GM19240 (cell line): ENCODE results near the gene LPGAT1.
"Not testable (repeated sequence)": the region's sequence is repeated elsewhere in the genome, so short reads cannot be mapped to it uniquely, and the experiment has no call there.

Experiments used
- DNase-seq: peaks from one replicate; pipeline ENCODE4 v3.0.0; 2011; ENCODE audit warnings: low spot score; ENCODE audit not compliant: insufficient read length

LPGAT1 gene

DNA sequence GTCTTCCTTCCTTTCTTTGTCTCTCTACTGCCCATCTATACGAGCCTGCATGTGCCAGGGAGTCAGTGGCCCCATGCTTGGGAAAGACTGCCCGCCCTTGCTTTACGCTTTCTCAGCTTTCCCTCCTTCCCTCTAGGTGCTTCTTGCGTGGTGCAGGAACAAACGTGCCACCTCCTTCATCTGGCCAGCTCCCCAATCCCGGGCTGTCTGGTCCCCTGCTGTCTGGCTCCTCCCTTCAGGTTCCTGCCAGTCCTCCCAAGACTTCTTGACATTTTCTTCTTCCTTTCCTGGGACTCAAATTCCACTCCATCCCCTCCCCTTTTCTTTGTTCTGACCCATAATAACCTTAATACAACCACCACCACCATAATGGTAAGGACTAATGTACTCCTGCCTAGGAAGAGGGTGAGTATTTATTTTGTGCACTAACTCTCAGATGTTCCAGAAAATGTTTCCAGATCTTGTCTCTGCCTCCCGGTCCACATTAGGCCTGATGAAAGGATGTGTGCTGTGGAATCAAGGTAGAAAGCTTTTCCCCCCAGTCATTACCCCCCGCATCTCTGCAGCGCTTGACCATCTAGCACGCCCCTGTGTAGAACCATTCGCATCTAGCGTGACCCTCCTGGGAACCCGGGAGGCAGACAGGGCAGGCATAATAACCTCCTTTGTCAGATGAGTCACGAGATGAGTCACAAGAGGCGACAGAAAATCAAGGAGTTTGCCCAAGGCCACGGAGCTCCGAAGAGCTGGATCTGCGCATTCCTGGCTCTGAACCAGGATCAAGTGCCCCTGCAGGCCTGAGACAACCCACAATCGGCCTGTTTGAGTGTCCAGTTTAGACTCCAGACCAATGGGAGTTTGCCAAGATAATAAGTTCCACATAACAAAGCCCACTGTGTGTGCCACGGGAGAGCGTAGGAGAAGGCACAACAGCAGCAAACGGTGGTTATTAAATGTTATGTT is 95.1 kb downstream of the LPGAT1 start:
- no peak for DNase-seq

DNA sequence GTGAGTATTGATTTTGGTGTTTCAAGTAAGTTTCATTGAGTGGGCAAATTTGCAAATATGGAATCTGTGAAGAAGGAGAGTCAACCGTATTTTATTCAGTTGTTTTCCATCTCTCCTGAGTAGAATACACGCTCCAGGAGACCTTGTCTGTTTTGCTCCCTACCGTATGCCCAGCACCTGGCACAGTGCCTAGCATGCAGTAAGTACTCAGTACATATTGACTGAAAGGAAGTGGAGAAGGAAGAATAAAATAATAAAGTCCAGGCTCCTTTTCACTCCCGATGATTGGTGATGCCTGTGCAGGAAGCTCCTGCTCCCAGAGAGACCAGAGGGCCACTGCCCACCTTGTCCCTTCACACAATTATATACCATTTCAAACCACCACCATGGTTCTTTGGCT is 95.8 kb downstream of the LPGAT1 start:
- no peak for DNase-seq

DNA sequence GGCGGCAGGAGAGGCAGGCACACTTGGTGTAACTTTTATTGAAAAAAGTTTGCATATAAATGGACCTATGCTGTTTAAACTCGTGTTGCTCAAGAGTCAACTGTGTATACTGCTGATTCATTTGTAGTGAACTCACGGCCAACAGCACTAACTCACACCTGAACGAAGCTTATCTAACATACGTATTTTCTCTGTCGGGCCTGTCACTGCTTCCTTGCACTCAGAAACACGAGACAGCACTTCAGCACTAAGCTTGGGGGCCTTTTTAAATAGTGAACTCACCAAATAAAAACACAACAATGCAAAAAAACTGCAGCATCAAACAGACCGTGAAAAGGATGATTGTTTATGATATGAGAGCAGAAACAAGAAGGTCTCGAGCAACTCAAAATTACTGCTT is 96.2 kb downstream of the LPGAT1 start:
- no peak for DNase-seq

GRCh38 chr1:211732293-211732980 is 98.1 kb downstream of the LPGAT1 start:
- DNase-seq, result no peak

DNA sequence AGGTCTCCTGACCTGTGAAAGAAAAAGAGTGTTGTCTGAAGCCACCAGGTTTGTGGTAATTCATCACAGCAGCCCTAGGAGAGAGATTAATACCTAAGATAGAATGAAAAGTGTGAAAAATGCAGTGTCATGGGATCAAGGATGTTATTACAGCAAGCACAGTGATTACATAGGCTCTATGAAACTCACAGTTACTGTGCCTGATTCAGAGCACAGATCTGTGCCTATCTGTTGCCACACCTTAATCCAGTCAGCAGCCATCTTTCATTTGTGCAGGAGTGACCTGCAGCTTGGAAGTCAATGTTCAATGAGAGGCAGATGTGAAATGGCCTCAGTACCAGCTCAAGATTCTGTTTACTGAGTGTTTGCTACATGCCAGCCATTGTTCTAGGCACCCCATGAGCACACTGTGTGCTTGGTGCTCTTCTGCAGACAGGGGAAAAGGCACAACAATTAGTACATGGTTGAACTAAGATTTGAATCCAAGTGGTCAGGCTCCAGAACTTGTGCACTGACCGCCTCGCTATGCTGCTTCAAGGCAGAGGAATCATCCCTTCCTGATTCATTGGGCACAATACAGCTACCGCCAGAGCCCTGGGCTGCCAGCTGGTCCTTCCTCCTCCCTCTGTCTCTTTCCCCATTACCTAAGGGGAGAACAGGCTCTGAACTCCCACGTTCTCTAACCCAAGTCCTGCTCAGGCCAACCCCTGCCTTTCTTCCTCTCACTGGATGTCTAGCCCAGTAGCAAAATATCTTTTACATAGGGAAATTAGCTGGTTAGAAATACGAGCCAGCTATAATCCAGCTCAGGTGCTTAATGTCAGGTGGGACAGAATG is 98.9 kb downstream of the LPGAT1 start:
- no peak for DNase-seq

DNA sequence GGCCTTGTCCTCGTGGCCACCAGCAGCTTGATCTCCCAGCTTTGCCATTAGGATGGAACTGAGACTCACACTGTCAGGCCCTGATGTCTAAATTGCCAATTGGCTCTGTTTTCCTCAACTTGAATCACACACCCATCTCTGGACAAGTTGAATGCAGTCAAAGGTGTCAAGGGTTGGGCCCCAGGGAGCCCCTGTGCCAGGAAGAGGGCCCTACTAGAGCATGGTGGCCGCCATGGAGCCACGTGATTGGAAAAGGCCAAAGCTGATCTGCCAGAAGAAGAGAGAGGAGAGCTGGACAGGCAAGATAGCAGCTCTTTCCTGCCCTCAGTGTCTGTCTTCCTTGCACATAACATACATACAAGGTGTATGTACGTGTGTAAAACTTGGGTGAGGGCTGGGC is 100.2 kb downstream of the LPGAT1 start:
- DNase-seq, result no peak

GRCh38 chr1:211729238-211729637 is 101.3 kb downstream of the LPGAT1 start:
- no peak for DNase-seq

- no peak for DNase-seq
Observed at GRCh38 chr1:211726467-211726995, 104.0 kb downstream of the LPGAT1 start.

GRCh38 chr1:211724687-211725196 is 105.8 kb downstream of the LPGAT1 start:
- DNase-seq, result no peak

DNA sequence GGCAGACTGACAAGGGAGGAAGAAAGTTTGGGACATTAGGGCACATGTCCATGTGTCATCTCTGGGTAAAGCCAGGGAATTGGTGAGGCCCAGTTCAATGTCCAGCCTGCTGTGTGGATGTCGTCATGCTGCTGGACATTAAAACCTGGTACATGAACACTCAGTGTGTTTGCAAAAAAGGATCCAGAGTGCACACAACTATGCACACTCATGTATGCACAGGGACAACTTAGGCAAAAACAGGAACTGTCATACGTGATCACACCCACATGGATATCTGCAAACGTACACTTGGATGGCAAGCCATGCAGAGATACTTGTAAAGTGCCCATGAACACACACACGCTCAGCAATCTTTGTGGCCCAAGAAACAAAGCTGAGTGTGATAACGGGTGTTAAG is 107.3 kb downstream of the LPGAT1 start:
- DNase-seq, result no peak

DNA sequence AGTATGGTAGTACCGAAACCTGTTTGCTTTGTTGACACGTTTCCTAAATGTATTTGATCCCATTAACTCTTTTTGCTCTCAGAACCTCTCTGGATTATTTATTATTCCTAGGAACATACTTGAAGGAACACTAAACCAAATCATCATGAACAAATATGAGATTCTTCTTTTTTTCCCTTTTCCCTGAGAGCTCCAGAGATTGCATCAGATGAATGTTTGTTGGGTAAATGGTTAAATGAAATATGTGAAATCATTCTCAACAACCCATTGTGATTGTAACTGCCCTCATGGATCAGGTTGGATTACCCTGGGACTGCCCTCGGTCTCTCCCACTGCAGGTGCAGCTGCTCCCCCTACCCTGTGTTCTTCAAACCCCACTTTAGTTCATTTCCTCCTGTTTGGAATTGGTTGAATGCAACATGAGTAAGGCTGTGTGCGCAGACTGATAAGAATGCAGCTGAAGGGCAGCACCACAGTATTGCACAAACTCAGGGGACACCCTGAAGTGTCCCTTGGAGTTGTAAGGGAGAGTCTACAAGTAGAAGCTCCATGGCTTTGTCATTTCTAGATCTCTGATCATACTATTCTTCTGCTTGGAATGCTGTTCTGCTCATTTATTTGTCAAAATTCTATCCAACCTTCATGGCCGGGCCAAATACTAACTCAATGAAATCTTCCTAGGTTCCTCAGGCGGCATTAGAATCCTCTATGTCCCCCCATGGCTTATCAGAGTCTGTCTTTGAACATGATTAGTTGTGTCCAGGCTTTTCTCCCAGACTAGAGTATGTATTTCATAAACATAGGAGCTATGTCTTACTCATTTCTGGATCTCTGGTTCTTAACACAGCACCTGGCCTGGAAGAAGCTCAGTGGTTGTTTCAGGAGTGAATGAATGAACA is 108.0 kb downstream of the LPGAT1 start:
- DNase-seq, result no peak

DNA sequence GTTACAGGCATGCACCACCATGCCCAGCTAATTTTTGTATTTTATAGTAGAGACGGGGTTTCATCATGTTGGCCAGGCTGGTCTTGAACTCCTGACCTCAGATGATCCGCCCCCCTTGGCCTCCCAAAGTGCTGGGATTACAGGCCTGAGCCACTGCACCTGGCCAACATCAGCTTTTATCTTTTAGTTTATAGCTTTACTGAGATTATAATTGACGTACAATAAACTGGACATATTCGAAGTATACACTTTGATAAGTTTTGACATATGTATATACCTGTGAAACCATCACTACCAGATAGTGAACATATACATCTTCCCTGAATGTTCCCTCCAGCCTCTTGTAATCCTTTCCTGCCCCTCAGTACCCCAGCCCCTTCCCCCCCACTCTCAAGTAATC is 114.0 kb downstream of the LPGAT1 start:
- DNase-seq, result not testable (repeated sequence)

GRCh38 chr1:211715971-211716370 is 114.6 kb downstream of the LPGAT1 start:
- DNase-seq, result no peak

DNA sequence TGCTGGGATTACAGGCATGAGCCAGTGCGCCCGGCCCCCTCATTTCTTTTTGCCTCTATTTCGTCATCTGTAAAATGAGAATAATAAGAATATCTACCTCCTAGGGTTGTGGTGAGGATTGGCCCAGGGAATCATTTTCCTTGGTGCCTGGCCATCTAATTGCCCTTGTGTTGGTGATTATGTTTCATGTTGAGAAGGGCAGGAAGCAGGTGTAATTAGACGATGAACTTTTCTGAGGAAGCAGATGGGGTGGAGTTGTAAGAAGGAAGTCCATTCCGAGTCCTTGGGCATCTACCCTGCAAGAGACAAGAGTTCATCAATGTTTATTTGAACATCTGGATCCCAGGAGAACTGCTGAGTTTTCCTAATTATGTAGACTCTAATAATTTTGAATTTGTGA is 116.4 kb downstream of the LPGAT1 start:
- no peak for DNase-seq

DNA sequence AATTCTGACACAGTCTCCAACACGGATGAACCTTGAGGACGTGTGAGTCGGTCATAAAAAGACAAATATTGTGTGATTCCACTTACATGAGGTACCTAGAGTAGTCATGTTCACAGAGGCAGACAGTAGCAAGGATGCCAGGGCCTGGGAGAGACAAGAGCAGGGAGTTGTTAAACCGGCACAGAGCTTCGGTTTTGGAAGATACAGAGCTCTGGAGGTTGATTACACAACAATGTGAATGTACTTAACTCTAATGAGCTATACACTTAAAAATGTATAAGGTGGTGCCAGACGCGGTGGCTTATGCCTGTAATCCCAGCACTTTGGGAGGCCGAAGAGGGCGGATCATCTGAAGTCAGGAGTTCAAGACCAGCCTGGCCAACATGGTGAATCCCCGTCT is 117.3 kb downstream of the LPGAT1 start:
- no peak for DNase-seq

- no peak for DNase-seq
Observed at GRCh38 chr1:211711315-211711705, 119.3 kb downstream of the LPGAT1 start.

DNA sequence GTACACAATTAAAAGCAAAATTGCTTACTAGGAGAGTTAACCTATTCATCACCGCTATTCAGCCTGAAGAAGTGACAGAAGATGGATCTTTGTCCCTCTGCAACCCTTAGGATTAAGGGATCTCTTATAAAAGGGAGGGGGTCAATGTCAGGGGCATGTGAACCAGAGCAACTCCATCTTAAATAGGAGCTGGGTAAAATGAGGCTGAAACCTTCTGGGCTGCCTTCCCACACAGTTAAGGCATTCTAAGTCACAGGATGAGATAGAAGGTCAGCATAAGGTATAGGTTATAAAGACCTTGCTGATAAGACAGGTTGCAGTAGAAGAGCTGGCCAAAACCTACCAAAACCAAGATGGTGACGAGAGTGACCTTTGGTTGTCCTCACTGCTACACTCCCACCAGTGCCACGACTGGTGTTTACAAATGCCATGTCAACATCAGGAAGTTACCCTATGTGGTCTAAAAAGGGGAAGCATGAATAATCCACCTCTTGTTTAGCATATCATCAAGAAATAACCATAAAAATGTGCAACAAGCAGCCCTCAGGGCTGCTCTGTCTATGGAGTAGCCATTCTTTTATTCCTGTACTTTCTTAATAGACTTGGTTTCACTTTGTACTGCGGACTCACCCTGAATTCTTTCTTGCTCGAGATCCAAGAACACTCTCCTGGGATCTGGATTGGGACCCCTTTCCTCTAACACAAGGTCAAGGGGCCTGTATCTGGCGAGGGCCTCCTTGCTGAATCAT is 119.8 kb downstream of the LPGAT1 start:
- no peak for DNase-seq

DNA sequence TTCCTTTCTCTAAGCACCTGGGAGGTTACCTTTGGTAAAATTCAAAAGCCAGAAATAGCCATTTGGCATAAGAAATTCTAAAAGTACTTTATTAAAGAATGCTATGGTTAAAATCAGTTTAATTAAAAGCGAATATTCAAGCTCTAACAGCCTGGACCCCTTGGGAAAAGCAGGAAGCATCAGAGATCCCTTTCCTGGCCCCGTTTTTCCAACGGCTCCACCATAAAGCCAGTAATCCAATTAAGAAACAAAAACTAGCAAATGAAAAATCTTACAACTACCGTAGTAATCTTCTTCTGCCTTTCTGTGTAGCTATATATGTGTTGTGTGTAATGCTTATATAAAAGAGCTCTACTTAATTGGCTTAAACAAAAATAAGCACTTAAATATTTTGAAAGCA is 121.6 kb downstream of the LPGAT1 start:
- no peak for DNase-seq

DNA sequence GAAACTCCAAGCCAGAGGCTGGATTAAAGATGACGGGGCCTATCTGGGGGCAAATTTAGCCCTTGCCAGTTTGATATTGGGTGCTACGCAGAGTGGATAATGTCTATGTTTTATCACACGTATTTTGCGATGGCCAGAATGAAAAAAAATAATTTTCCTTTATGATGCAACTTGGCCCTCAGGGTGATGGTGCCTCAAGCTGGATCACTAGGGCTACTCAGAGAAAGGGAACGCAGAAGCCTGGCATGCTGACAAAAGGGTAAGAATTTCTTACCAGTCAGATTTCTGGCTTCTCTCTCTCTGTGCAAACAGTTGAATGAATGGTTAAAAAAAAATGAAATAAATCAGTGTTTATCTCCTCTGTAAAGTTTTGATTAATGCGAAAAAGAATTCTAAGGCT is 122.6 kb downstream of the LPGAT1 start:
- no peak for DNase-seq
